K562 (cell line): ENCODE results near the gene KIFAP3. TPM values are rescaled to one million over a fixed set of nuclear protein-coding genes. Genes with fewer than 3 reads are reported as not detected.
A peak's percentile ranks its signal among the peaks of the same experiment; 100 is the strongest.
"Not testable (repeated sequence)": the region's sequence is repeated elsewhere in the genome, so short reads cannot be mapped to it uniquely, and the experiment has no call there.

ENCODE experiments used
- ATAC-seq: fragments of 200-7000 bp; cut with Tn5 transposase; 3 replicates; pipeline ENCODE4 v1.9.1; 2020; ENCODE audit warnings: moderate library complexity
- BruUV-seq: library from RNA; stranded (reverse); fragments of 400-500 nt; replicated peaks from 2 replicates; lab custom pipeline; 2021; lab: Mats Ljungman, UMichigan
- CTCF ChIA-PET: fragments of 300-600 bp; formaldehyde crosslinking; extraction: SDS; loops from one replicate; lab custom pipeline; 2021; ENCODE audit warnings: low intra/inter-chr PET ratio; lab: Yijun Ruan, JAX
- POLR2A ChIA-PET: fragments of 300-600, 350-650 bp; sonication (Branson Sonifier 250); formaldehyde crosslinking; extraction: SDS; loops from one replicate; lab custom pipeline; 2021; ENCODE audit warnings: antibody characterized with exemption, inconsistent platforms; lab: Yijun Ruan, JAX
- DNase-seq, 4 experiments: peaks; one replicate each; pipeline versions ENCODE4 v3.0.0 to v3.0.0-alpha.2; 2011 to 2018; ENCODE audit warnings: low spot score in 3 of 4, mixed read lengths in 3 of 4; ENCODE audit errors: extremely low read depth in 1 of 4
- FAIRE-seq: peaks from 2 replicates; lab custom pipeline; 2011; peaks lifted over from hg19 to GRCh38; lab: Jason Lieb, UNC
- H2AFZ ChIP-seq: 2 replicates; pipeline ENCODE4 v1.6.0; 2011; ENCODE audit warnings: low read depth, low read length, control low read depth, inconsistent platforms
- H3K27ac ChIP-seq: fragments of 200-600 bp; 3 replicates; pipeline ENCODE4 v1.8.0; 2011; ENCODE audit warnings: low read depth, mild to moderate bottlenecking, control low read depth, inconsistent platforms, low read length, moderate library complexity, mixed read lengths; ENCODE audit errors: extremely low read depth
- H3K27me3 ChIP-seq, 2 experiments: fragments of 300-600 bp in 1 of 2; 2 replicates in 1 of 2; 3 replicates in 1 of 2; pipeline versions ENCODE4 v1.6.0 to v1.8.0; 2011; ENCODE audit warnings: inconsistent platforms in 2 of 2, low read length in 2 of 2, mild to moderate bottlenecking in 1 of 2, mixed read lengths in 1 of 2, moderate library complexity in 1 of 2; ENCODE audit not compliant: control insufficient read depth in 2 of 2, insufficient read depth in 2 of 2
- H3K36me3 ChIP-seq: fragments of 300-600 bp; 3 replicates; pipeline ENCODE4 v1.8.0; 2011; ENCODE audit warnings: mild to moderate bottlenecking, low read length, inconsistent platforms; ENCODE audit not compliant: control insufficient read depth, insufficient read depth
- H3K4me1 ChIP-seq, 2 experiments: fragments of 200-600 bp in 1 of 2; replicated peaks in 1 of 2; 2 replicates in 1 of 2; 3 replicates in 1 of 2; pipeline versions ENCODE4 v1.5.1 to v1.8.0; 2011; ENCODE audit warnings: inconsistent platforms in 2 of 2, low read length in 2 of 2, mild to moderate bottlenecking in 1 of 2, mixed read lengths in 1 of 2, moderate library complexity in 1 of 2; ENCODE audit not compliant: control insufficient read depth in 2 of 2, insufficient read depth in 2 of 2
- H3K4me2 ChIP-seq: 2 replicates; pipeline ENCODE4 v1.6.1; 2011; ENCODE audit warnings: low read length, control low read depth, inconsistent platforms, mixed read lengths; ENCODE audit not compliant: insufficient read depth
- H3K4me3 ChIP-seq: fragments of 200-600 bp; sonication (generic), shearing (Covaris generic); 2 replicates; pipeline ENCODE4 v1.5.1; 2016; ENCODE audit warnings: control low read depth, inconsistent platforms
- H3K79me2 ChIP-seq: fragments of 200-600 bp; 3 replicates; pipeline ENCODE4 v1.8.0; 2011; ENCODE audit warnings: low read length, inconsistent platforms; ENCODE audit not compliant: control insufficient read depth, insufficient read depth
- H3K9ac ChIP-seq, 2 experiments: 2 replicates each; pipeline versions ENCODE4 v1.6.0 to v1.6.1; 2011; ENCODE audit warnings: low read depth in 2 of 2, low read length in 2 of 2, control low read depth in 1 of 2, inconsistent platforms in 1 of 2, mild to moderate bottlenecking in 1 of 2, mixed read lengths in 1 of 2; ENCODE audit not compliant: insufficient read depth in 1 of 2
- H3K9me1 ChIP-seq: one replicate; pipeline ENCODE4 v1.6.0; 2011; ENCODE audit warnings: inconsistent platforms, mild to moderate bottlenecking, low read length, moderate library complexity; ENCODE audit not compliant: control insufficient read depth, insufficient read depth
- H3K9me3 ChIP-seq: replicated peaks from 2 replicates; pipeline ENCODE4 v1.5.1; 2011; ENCODE audit warnings: low read depth, low read length, inconsistent platforms; ENCODE audit not compliant: control insufficient read depth, insufficient read depth
- H4K20me1 ChIP-seq: replicated peaks from 2 replicates; pipeline ENCODE4 v1.6.1; 2011; ENCODE audit warnings: low read length, inconsistent platforms, mixed read lengths; ENCODE audit not compliant: control insufficient read depth, insufficient read depth
- ASH1L ChIP-seq: fragments of 450-650 bp; IDR thresholded peaks from 2 replicates; pipeline ENCODE4 v1.6.1; 2018; ENCODE audit warnings: borderline replicate concordance, mild to moderate bottlenecking, low read depth; ENCODE audit not compliant: partially characterized antibody
- CBX3 ChIP-seq, 2 experiments: IDR thresholded peaks; 1 replicate in 1 of 2; 2 replicates in 1 of 2; pipeline ENCODE4 v1.6.1; 2012; ENCODE audit warnings: inconsistent platforms in 2 of 2, low read length in 2 of 2, borderline replicate concordance in 1 of 2, control low read depth in 1 of 2
- CC2D1A ChIP-seq: fragments of 450-650 bp; IDR thresholded peaks from 2 replicates; pipeline ENCODE4 v1.6.1; 2017; ENCODE audit warnings: mild to moderate bottlenecking
- ELF1 ChIP-seq: fragments of 200-800 bp; sonication (Bioruptor generic); IDR thresholded peaks from 2 replicates; pipeline ENCODE4 v1.6.1; 2016; ENCODE audit warnings: missing genetic modification characterization, missing compliant biosample characterization
- FOS ChIP-seq: IDR thresholded peaks from 3 replicates; pipeline ENCODE4 v1.6.1; 2011; ENCODE audit not compliant: insufficient read length; ENCODE audit errors: extremely low read depth
- MBD2 ChIP-seq: sonication (generic); IDR thresholded peaks from 2 replicates; pipeline ENCODE4 v1.6.1; 2016; ENCODE audit warnings: low read depth, borderline replicate concordance
- NFYB ChIP-seq: IDR thresholded peaks from 2 replicates; pipeline ENCODE4 v1.6.1; 2011; ENCODE audit warnings: mild to moderate bottlenecking, moderate library complexity; ENCODE audit not compliant: insufficient read length; ENCODE audit errors: extremely low read depth
- RBM25 ChIP-seq: fragments of 200-400 bp; formaldehyde crosslinking; IDR thresholded peaks from 2 replicates; pipeline ENCODE4 v1.6.1; 2018; ENCODE audit warnings: low read length, low read depth, moderate library complexity; ENCODE audit not compliant: severe bottlenecking
- ZNF717 ChIP-seq: fragments of 250-450 bp; sonication (Bioruptor Pico); IDR thresholded peaks from 2 replicates; pipeline ENCODE4 v1.5.0; 2021
- WGBS: fragments of 100-300 bp; shearing (Covaris generic); methylation state at CpG from one replicate; pipeline ENCODE4 v1.1.6; 2016; ENCODE audit warnings: low coverage, mixed read lengths; ENCODE audit not compliant: insufficient coverage; ENCODE audit errors: missing lambda C conversion rate; 5-methylcytosine and 5-hydroxymethylcytosine counted together
- in situ Hi-C: fragments of 300-500 bp; cut with MboI; formaldehyde crosslinking; loops from 4 replicates; pipeline ENCODE4 v1.15.0; 2018; ENCODE audit warnings: inconsistent platforms, mixed read lengths
- intact Hi-C: fragments of 100-400 bp; cut with micrococcal nuclease; formaldehyde crosslinking; loops from 2 replicates; pipeline ENCODE4 v1.14.2; 2022
- polyA plus RNA-seq, 8 experiments: library from polyadenylated mRNA; depleted of rRNA in 4 of 8; stranded (reverse) in 5 of 8; unstranded in 3 of 8; fragments of >200 nt; fragmentation: Nextera tagmentation in 2 of 8; fragmentation: Illumina TruSeq in 1 of 8; extraction: Ambion mirVana in 2 of 8; extraction: Trizol in 1 of 8; gene quantifications; 2 replicates each; pipeline versions ENCODE4 v1.2.1 to v1.2.3, GENCODE V29; 2011 to 2014; ENCODE audit warnings: inconsistent platforms in 1 of 8, missing spikeins in 1 of 8
- total RNA-seq, 7 experiments: library from RNA; depleted of rRNA in 6 of 7; stranded (reverse); fragments of >200 nt in 6 of 7; fragmentation: Illumina TruSeq in 2 of 7; extraction: Trizol in 2 of 7; gene quantifications; 2 replicates each; pipeline versions ENCODE4 v1.2.1 to v1.2.3, GENCODE V29; 2011 to 2021; ENCODE audit warnings: low replicate concordance in 1 of 7
- TF ChIP-seq, protein P1 (sequence below): fragments of 450-650 bp; IDR thresholded peaks from 2 replicates; pipeline ENCODE4 v1.6.1; 2017; ENCODE audit warnings: antibody characterized with exemption, mild to moderate bottlenecking
- TF ChIP-seq, protein P2 (sequence below): fragments of 450-650 bp; IDR thresholded peaks from 2 replicates; pipeline ENCODE4 v1.6.1; 2016; ENCODE audit warnings: low read depth, mild to moderate bottlenecking, moderate library complexity

Gene KIFAP3
- total and polyA plus RNA-seq, 9 of the 15 experiments (the other 6 are each of a cell fraction or from before 2014, with no cell fraction given) = 8.8 to 17.5 (median 11.8) TPM

DNA sequence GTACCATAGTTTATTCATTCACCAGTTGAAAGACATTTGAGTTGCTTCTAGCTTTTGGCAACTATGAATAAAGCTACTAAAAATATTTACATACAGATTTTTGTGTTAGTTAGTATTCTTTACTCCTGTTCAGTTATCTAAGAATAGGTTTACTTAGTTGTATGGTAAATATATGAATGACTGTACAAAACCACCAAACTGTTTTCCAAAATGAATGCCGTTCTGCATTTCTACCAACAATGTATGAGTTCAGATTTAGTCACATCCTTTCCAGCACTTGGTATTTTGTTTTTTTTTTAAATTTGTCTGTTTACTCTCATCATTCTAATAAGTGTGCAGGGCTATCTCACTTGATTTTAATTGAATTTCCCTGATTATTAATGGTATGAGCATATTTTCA lies 3.4 kb upstream of the KIFAP3 start (continued):
- TF ChIP-seq, protein P1, sequence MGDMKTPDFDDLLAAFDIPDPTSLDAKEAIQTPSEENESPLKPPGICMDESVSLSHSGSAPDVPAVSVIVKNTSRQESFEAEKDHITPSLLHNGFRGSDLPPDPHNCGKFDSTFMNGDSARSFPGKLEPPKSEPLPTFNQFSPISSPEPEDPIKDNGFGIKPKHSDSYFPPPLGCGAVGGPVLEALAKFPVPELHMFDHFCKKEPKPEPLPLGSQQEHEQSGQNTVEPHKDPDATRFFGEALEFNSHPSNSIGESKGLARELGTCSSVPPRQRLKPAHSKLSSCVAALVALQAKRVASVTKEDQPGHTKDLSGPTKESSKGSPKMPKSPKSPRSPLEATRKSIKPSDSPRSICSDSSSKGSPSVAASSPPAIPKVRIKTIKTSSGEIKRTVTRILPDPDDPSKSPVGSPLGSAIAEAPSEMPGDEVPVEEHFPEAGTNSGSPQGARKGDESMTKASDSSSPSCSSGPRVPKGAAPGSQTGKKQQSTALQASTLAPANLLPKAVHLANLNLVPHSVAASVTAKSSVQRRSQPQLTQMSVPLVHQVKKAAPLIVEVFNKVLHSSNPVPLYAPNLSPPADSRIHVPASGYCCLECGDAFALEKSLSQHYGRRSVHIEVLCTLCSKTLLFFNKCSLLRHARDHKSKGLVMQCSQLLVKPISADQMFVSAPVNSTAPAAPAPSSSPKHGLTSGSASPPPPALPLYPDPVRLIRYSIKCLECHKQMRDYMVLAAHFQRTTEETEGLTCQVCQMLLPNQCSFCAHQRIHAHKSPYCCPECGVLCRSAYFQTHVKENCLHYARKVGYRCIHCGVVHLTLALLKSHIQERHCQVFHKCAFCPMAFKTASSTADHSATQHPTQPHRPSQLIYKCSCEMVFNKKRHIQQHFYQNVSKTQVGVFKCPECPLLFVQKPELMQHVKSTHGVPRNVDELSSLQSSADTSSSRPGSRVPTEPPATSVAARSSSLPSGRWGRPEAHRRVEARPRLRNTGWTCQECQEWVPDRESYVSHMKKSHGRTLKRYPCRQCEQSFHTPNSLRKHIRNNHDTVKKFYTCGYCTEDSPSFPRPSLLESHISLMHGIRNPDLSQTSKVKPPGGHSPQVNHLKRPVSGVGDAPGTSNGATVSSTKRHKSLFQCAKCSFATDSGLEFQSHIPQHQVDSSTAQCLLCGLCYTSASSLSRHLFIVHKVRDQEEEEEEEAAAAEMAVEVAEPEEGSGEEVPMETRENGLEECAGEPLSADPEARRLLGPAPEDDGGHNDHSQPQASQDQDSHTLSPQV = no peak
- TF ChIP-seq, protein P2, sequence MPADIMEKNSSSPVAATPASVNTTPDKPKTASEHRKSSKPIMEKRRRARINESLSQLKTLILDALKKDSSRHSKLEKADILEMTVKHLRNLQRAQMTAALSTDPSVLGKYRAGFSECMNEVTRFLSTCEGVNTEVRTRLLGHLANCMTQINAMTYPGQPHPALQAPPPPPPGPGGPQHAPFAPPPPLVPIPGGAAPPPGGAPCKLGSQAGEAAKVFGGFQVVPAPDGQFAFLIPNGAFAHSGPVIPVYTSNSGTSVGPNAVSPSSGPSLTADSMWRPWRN = no peak
- no peak for TF ChIP-seq ZNF717
- no peak for TF ChIP-seq ELF1 (tag)
- TF ChIP-seq, all 486 proteins: peak for 0

DNA sequence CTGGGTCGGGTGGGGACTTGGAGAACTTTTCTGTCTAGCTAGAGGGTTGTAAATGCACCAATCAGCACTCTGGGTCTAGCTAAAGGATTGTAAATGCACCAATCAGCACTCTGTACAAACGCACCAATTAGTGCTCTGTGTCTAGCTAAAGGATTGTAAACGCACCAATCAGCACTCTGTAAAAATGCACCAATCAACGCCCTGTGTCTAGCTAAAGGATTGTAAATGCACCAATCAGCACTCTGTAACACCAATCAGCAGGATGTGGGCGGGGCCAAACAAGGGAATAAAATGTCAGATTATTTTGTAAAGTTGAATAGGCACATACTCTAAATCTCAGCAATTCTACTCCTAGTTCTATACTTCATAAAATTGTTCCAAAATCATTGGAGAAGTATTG lies 2.5 kb upstream of the KIFAP3 start:
- DNase-seq, H3K4me1 ChIP-seq, in situ Hi-C loops, CTCF ChIA-PET, ATAC-seq, H2AFZ ChIP-seq, H3K4me2 ChIP-seq, intact Hi-C loops, POLR2A ChIA-PET, H3K9ac ChIP-seq, H3K27me3 ChIP-seq, BruUV-seq, H3K27ac ChIP-seq, H3K36me3 ChIP-seq, FAIRE-seq, H3K4me3 ChIP-seq, H4K20me1 ChIP-seq, H3K79me2 ChIP-seq, H3K9me3 ChIP-seq, H3K9me1 ChIP-seq: not testable (repeated sequence)
- 8% methylated on average over 5 of the region's 5 CpGs for WGBS
- peak; percentile 24 for TF ChIP-seq FOS
- peak; percentile 50 for TF ChIP-seq RBM25
- 0 out of 3 replicates have a peak, but pooled peaks of 1 of the 2 experiments have one; percentile 17 for TF ChIP-seq CBX3 (IDR thresholded peaks at IDR 0.05; ENCODE audit: borderline replicate concordance in 1 of 2, low read length in 2 of 2)
- peak; percentile 31; the same call in 1 of the 2 replicates for TF ChIP-seq MBD2
- peak; percentile 71 for TF ChIP-seq ASH1L
- peak; percentile 74 for TF ChIP-seq NFYB
- peak; percentile 50; the same call in 1 of the 2 replicates for TF ChIP-seq CC2D1A
